Measurements from ENCODE around the gene DDX10. TPM values are rescaled to one million over a fixed set of nuclear protein-coding genes. Genes with fewer than 3 reads are reported as not detected.

The DDX10 gene
- polyA plus RNA-seq, 1 of the 3 experiments (the other 2 are of a cell fraction): 35.8 TPM

DNA sequence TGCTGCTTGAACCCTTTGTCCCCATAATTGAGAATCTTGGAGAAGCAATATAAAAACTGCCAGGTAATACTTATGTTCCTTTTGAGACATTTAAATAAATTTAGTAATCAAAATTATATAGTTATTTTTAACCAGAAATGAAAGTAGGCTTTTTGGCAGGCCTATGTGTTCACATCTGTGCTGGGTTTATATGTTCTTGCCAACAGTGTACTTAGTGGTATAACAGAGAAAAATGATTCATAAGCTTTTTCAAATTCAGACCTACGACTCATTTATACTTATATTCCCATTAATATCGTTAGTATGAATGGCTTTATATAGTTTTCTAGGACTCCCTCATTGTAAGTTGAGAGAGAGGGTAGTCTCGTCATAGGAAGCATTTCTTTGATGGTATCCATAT is 79.0 kb downstream of the DDX10 start (continued):
- TF ChIP-seq, protein P1, sequence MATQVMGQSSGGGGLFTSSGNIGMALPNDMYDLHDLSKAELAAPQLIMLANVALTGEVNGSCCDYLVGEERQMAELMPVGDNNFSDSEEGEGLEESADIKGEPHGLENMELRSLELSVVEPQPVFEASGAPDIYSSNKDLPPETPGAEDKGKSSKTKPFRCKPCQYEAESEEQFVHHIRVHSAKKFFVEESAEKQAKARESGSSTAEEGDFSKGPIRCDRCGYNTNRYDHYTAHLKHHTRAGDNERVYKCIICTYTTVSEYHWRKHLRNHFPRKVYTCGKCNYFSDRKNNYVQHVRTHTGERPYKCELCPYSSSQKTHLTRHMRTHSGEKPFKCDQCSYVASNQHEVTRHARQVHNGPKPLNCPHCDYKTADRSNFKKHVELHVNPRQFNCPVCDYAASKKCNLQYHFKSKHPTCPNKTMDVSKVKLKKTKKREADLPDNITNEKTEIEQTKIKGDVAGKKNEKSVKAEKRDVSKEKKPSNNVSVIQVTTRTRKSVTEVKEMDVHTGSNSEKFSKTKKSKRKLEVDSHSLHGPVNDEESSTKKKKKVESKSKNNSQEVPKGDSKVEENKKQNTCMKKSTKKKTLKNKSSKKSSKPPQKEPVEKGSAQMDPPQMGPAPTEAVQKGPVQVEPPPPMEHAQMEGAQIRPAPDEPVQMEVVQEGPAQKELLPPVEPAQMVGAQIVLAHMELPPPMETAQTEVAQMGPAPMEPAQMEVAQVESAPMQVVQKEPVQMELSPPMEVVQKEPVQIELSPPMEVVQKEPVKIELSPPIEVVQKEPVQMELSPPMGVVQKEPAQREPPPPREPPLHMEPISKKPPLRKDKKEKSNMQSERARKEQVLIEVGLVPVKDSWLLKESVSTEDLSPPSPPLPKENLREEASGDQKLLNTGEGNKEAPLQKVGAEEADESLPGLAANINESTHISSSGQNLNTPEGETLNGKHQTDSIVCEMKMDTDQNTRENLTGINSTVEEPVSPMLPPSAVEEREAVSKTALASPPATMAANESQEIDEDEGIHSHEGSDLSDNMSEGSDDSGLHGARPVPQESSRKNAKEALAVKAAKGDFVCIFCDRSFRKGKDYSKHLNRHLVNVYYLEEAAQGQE (IDR thresholded peaks at IDR 0.05; ENCODE audit: low read depth, low read length): no peak
- TF ChIP-seq RCOR1 (IDR thresholded peaks at IDR 0.05; ENCODE audit: low read length): no peak

DNA sequence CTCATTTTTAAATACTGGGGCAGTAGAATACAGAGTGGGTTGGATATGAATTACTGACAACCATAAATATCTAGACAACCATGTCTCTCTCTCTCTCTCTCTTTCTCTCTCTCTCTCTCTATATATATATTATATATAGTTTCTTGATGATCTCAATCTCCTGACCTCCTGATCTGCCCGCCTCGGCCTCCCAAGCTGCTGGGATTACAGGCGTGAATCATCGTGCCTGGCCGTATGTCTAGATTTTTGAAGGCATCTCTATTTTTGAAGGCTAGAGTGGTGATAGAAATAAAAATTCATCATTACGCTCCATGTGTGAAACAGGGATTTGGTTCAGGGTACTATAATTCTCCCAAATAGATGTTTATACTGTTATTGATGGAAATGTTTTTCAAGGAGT is 84.1 kb downstream of the DDX10 start:
- no peak for TF ChIP-seq TAF1 (IDR thresholded peaks at IDR 0.05; ENCODE audit: borderline replicate concordance, low read depth, low read length)
- no peak for TF ChIP-seq GABPA (IDR thresholded peaks at IDR 0.05; ENCODE audit: low read depth)
- TF ChIP-seq YY1 (IDR thresholded peaks at IDR 0.05; ENCODE audit: low read depth): no peak
- TF ChIP-seq, protein P2, sequence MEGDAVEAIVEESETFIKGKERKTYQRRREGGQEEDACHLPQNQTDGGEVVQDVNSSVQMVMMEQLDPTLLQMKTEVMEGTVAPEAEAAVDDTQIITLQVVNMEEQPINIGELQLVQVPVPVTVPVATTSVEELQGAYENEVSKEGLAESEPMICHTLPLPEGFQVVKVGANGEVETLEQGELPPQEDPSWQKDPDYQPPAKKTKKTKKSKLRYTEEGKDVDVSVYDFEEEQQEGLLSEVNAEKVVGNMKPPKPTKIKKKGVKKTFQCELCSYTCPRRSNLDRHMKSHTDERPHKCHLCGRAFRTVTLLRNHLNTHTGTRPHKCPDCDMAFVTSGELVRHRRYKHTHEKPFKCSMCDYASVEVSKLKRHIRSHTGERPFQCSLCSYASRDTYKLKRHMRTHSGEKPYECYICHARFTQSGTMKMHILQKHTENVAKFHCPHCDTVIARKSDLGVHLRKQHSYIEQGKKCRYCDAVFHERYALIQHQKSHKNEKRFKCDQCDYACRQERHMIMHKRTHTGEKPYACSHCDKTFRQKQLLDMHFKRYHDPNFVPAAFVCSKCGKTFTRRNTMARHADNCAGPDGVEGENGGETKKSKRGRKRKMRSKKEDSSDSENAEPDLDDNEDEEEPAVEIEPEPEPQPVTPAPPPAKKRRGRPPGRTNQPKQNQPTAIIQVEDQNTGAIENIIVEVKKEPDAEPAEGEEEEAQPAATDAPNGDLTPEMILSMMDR (IDR thresholded peaks at IDR 0.05): no peak
- TF ChIP-seq TEAD4 (IDR thresholded peaks at IDR 0.05; ENCODE audit: borderline replicate concordance, insufficient read depth): no peak
- TF ChIP-seq, protein P3, sequence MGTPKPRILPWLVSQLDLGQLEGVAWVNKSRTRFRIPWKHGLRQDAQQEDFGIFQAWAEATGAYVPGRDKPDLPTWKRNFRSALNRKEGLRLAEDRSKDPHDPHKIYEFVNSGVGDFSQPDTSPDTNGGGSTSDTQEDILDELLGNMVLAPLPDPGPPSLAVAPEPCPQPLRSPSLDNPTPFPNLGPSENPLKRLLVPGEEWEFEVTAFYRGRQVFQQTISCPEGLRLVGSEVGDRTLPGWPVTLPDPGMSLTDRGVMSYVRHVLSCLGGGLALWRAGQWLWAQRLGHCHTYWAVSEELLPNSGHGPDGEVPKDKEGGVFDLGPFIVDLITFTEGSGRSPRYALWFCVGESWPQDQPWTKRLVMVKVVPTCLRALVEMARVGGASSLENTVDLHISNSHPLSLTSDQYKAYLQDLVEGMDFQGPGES (IDR thresholded peaks at IDR 0.05; ENCODE audit: low read depth, low read length): no peak
- TF ChIP-seq EZH2phosphoT487 (IDR thresholded peaks at IDR 0.05; ENCODE audit: borderline replicate concordance, low read depth): no peak
- no peak for TF ChIP-seq MXI1 (IDR thresholded peaks at IDR 0.05; ENCODE audit: low read depth, low read length)
- TF ChIP-seq EP300 (IDR thresholded peaks at IDR 0.05; ENCODE audit: borderline replicate concordance in 1 of 2, low read depth in 1 of 2, low read length in 1 of 2): no peak
- TF ChIP-seq, protein P4, sequence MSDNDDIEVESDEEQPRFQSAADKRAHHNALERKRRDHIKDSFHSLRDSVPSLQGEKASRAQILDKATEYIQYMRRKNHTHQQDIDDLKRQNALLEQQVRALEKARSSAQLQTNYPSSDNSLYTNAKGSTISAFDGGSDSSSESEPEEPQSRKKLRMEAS (IDR thresholded peaks at IDR 0.05; ENCODE audit: low read depth): no peak
- no peak for TF ChIP-seq RAD21 (IDR thresholded peaks at IDR 0.05; ENCODE audit: low read length)
- TF ChIP-seq NFIC (IDR thresholded peaks at IDR 0.05; ENCODE audit: borderline replicate concordance): no peak
- TF ChIP-seq TCF12 (IDR thresholded peaks at IDR 0.05): no peak
- H3K9ac ChIP-seq: no peak overlapping the region
- no peaks in the 10 kb centered on the region for H3F3A ChIP-seq (replicated peaks; ENCODE audit: insufficient read depth)
- peaks cover 19% of the 10 kb centered on the region for H3K79me2 ChIP-seq (ENCODE audit: insufficient read depth)
- H3K4me1 ChIP-seq (ENCODE audit: control insufficient read depth in 1 of 2, insufficient read depth in 2 of 2, low read depth in 1 of 2, low read length in 1 of 2): no peaks in the 10 kb centered on the region; a peak in 2 of 4 replicates
- H3K27me3 ChIP-seq (ENCODE audit: insufficient read depth): no peaks in the 10 kb centered on the region
- POLR2A ChIA-PET: no interaction called here
- no peaks in the 10 kb centered on the region for H3K9me2 ChIP-seq
- WGBS (ENCODE audit: low lambda C conversion rate): 97% methylated on average over 6 of the region's 6 CpGs
- DNase-seq: no peak
- H3K4me2 ChIP-seq: no peak overlapping the region
- peaks cover 0 to 7% of the 10 kb centered on the region in 2 experiments for H3K36me3 ChIP-seq (replicated peaks in 1 of 2; ENCODE audit: control insufficient read depth in 1 of 2, insufficient read depth in 2 of 2, low read length in 1 of 2)
- H3K27ac ChIP-seq (ENCODE audit: low read depth in 2 of 2, low read length in 1 of 2): no peak overlapping the region
- H3K9me3 ChIP-seq: no peaks in the 10 kb centered on the region
- H2AFZ ChIP-seq (ENCODE audit: low read depth): no peak overlapping the region
- no peaks in the 10 kb centered on the region for H4K20me1 ChIP-seq (ENCODE audit: insufficient read depth)
- no peak overlapping the region for H3K4me3 ChIP-seq (ENCODE audit: low read depth in 2 of 2, low read length in 1 of 2)
- CTCF ChIA-PET: interaction anchor here (1.8 kb wide), 1 partner anchor 14 kb away, joined by 11 read pairs; no protein-coding TSS in a partner anchor

Data from SK-N-SH (cell line).